Epithelial cell of proximal tubule (primary cell): ENCODE measurements around the gene SLC27A2. TPM values are rescaled to one million over a fixed set of nuclear protein-coding genes. Genes with fewer than 3 reads are reported as not detected.

Experiments used
- DNase-seq: peaks from one replicate; pipeline ENCODE4 v3.0.0-alpha.2; 2011; ENCODE audit warnings: low read depth
- H3K4me3 ChIP-seq: 2 replicates; pipeline ENCODE4 v1.5.1; 2011; ENCODE audit warnings: low read depth, mild to moderate bottlenecking, low read length
- total RNA-seq: library from RNA; depleted of rRNA; stranded (reverse); fragments of >200 nt; gene quantifications from 2 replicates; pipeline ENCODE4 v1.2.3, GENCODE V29; 2015
- TF ChIP-seq, protein P1 (sequence below): conservative IDR thresholded peaks from 2 replicates; pipeline ENCODE4 v1.5.1; 2012; ENCODE audit warnings: low read depth, mild to moderate bottlenecking, low read length

Gene SLC27A2
- total RNA-seq, 1 donor from 2014 or later, result 6.2 TPM

DNA sequence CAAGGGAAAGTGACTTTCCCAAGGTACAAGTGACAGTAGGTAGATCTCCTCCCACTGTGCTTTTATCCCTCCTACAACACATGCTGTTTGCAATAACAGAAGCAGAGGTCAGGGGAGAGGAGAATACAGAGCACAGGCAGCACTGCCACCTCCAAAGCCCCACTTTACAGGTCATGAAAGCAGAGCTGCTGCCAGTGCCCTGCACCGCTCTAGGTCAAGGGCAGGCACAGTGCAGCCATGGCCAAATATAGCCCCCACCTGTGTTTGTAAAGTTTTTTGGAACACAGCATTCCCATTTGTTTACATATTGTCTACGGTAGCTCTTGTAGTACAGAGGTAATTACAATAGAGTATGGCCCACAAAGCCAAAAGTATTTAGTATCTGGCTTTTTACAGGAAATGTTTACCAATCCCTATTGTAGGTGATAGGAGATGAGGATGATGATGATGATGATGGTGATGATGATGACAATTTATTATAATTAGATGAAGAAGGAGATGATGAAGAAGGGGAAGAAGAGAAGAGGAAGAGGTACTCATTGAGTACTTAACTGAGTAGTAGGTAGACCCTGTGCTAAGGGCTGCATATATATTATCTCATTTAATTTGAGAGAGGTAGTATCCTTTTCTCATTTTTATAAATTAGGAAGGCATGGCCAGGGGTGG is 63.1 kb downstream of the SLC27A2 start:
- no peak overlapping the region for H3K4me3 ChIP-seq
- DNase-seq, result no peak
- TF ChIP-seq, protein P1, sequence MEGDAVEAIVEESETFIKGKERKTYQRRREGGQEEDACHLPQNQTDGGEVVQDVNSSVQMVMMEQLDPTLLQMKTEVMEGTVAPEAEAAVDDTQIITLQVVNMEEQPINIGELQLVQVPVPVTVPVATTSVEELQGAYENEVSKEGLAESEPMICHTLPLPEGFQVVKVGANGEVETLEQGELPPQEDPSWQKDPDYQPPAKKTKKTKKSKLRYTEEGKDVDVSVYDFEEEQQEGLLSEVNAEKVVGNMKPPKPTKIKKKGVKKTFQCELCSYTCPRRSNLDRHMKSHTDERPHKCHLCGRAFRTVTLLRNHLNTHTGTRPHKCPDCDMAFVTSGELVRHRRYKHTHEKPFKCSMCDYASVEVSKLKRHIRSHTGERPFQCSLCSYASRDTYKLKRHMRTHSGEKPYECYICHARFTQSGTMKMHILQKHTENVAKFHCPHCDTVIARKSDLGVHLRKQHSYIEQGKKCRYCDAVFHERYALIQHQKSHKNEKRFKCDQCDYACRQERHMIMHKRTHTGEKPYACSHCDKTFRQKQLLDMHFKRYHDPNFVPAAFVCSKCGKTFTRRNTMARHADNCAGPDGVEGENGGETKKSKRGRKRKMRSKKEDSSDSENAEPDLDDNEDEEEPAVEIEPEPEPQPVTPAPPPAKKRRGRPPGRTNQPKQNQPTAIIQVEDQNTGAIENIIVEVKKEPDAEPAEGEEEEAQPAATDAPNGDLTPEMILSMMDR, result no peak

GRCh38 chr15:50246631-50247030 is 64.6 kb downstream of the SLC27A2 start:
- no peak for DNase-seq
- H3K4me3 ChIP-seq, result no peak overlapping the region
- TF ChIP-seq, protein P1, result no peak

- DNase-seq, result no peak
- TF ChIP-seq, protein P1, result no peak
- H3K4me3 ChIP-seq, result no peak overlapping the region
These were observed 66.0 kb downstream of the SLC27A2 start for GRCh38 chr15:50247819-50248655.

GRCh38 chr15:50248994-50249582 is 67.1 kb downstream of the SLC27A2 start:
- TF ChIP-seq, protein P1, result no peak
- H3K4me3 ChIP-seq, result no peak overlapping the region
- no peak for DNase-seq

GRCh38 chr15:50249704-50250103 is 67.7 kb downstream of the SLC27A2 start:
- no peak for DNase-seq
- TF ChIP-seq, protein P1, result no peak
- no peak overlapping the region for H3K4me3 ChIP-seq

DNA sequence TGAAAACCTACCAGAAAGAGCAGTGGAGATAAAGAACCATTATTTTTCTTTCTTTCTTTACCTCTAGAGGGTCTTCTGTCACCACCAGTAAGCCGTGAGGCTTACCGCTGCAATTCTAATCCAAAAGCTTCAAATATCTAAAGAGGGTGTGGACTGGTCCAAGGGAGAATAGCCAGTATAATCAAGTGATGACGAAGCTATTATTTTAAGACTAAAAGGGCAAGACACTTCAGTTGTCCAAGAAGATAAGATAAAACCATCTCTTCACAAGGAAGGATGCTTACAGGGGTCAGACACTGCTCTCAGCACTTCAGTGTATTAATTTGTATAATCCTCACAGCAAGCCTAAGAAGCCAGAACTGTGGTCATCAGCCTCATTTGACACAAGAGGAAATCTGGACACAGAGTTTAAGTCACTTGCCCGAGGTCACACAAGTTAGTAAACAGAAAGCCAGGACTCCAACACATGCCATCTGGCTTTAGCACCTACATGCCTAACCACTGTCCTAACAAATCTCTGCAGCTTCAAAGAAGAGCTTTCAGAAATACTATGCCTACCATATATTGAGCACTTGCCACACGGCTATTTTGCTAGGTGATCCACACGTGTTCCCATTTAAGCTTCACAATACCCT is 68.9 kb downstream of the SLC27A2 start:
- no peak for DNase-seq
- TF ChIP-seq, protein P1, result no peak
- no peak overlapping the region for H3K4me3 ChIP-seq
